ENCODE data around the gene SCO2. TPM values are rescaled to one million over a fixed set of nuclear protein-coding genes. Genes with fewer than 3 reads are reported as not detected.

The SCO2 gene
- total and polyA plus RNA-seq, 9 of the 15 experiments (the other 6 are each of a cell fraction or from before 2014, with no cell fraction given): 0.34 to 4.0 (median 1.1) TPM; not detected in 3

- no peak for TF ChIP-seq HDGF (IDR thresholded peaks at IDR 0.05)
- 0 out of 2 replicates have a peak, but pooled peaks have one; percentile 25 for TF ChIP-seq TOE1 (IDR thresholded peaks at IDR 0.05; ENCODE audit: borderline replicate concordance)
- TF ChIP-seq TOE1 (CRISPR knock-in tag; IDR thresholded peaks at IDR 0.05; ENCODE audit: borderline replicate concordance, low read depth): no peak
- peak; percentile 51 for TF ChIP-seq CREM (IDR thresholded peaks at IDR 0.05; ENCODE audit: low read depth)
- TF ChIP-seq, protein P1, sequence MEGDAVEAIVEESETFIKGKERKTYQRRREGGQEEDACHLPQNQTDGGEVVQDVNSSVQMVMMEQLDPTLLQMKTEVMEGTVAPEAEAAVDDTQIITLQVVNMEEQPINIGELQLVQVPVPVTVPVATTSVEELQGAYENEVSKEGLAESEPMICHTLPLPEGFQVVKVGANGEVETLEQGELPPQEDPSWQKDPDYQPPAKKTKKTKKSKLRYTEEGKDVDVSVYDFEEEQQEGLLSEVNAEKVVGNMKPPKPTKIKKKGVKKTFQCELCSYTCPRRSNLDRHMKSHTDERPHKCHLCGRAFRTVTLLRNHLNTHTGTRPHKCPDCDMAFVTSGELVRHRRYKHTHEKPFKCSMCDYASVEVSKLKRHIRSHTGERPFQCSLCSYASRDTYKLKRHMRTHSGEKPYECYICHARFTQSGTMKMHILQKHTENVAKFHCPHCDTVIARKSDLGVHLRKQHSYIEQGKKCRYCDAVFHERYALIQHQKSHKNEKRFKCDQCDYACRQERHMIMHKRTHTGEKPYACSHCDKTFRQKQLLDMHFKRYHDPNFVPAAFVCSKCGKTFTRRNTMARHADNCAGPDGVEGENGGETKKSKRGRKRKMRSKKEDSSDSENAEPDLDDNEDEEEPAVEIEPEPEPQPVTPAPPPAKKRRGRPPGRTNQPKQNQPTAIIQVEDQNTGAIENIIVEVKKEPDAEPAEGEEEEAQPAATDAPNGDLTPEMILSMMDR (IDR thresholded peaks at IDR 0.05 in 2 of 3, conservative IDR thresholded peaks at IDR 0.05 in 1 of 3; ENCODE audit: insufficient read depth in 2 of 3, low read depth in 1 of 3, low read length in 3 of 3): peak; percentile 80 to 88 (median 85)
- peak; percentile 39; the same call in 1 of the 2 replicates for TF ChIP-seq SUPT5H (IDR thresholded peaks at IDR 0.05)
- TF ChIP-seq RFX5 (IDR thresholded peaks at IDR 0.05; ENCODE audit: low read depth, low read length): no peak
- 0 out of 2 replicates have a peak, but pooled peaks have one; percentile 56 for TF ChIP-seq TARDBP (IDR thresholded peaks at IDR 0.05)
- no peak for TF ChIP-seq SNIP1 (IDR thresholded peaks at IDR 0.05; ENCODE audit: low read depth)
- TF ChIP-seq TGIF2 (CRISPR knock-in tag; IDR thresholded peaks at IDR 0.05): no peak
- peak; percentile 61 for TF ChIP-seq POLR2A (conservative IDR thresholded peaks at IDR 0.05)
- TF ChIP-seq, protein P2, sequence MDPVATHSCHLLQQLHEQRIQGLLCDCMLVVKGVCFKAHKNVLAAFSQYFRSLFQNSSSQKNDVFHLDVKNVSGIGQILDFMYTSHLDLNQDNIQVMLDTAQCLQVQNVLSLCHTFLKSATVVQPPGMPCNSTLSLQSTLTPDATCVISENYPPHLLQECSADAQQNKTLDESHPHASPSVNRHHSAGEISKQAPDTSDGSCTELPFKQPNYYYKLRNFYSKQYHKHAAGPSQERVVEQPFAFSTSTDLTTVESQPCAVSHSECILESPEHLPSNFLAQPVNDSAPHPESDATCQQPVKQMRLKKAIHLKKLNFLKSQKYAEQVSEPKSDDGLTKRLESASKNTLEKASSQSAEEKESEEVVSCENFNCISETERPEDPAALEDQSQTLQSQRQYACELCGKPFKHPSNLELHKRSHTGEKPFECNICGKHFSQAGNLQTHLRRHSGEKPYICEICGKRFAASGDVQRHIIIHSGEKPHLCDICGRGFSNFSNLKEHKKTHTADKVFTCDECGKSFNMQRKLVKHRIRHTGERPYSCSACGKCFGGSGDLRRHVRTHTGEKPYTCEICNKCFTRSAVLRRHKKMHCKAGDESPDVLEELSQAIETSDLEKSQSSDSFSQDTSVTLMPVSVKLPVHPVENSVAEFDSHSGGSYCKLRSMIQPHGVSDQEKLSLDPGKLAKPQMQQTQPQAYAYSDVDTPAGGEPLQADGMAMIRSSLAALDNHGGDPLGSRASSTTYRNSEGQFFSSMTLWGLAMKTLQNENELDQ (CRISPR knock-in tag; IDR thresholded peaks at IDR 0.05; ENCODE audit: borderline replicate concordance): no peak
- no peak for TF ChIP-seq CAMTA2 (CRISPR knock-in tag; conservative IDR thresholded peaks at IDR 0.05)
- peak; percentile 61 for TF ChIP-seq ETV1 (tag; conservative IDR thresholded peaks at IDR 0.05; ENCODE audit: low read depth)
- TF ChIP-seq ZNF407 (IDR thresholded peaks at IDR 0.05; ENCODE audit: low read depth): no peak
- no peak for TF ChIP-seq BCL6 (CRISPR knock-in tag; IDR thresholded peaks at IDR 0.05)
- TF ChIP-seq ZNF184 (CRISPR knock-in tag; IDR thresholded peaks at IDR 0.05): no peak
Measured at GRCh38 chr22:50562523-50563412, 37.4 kb upstream of the SCO2 start, which contains the start of gene SYCE3 (continued).
